ENCODE data around the gene FTO.

FTO gene

DNA sequence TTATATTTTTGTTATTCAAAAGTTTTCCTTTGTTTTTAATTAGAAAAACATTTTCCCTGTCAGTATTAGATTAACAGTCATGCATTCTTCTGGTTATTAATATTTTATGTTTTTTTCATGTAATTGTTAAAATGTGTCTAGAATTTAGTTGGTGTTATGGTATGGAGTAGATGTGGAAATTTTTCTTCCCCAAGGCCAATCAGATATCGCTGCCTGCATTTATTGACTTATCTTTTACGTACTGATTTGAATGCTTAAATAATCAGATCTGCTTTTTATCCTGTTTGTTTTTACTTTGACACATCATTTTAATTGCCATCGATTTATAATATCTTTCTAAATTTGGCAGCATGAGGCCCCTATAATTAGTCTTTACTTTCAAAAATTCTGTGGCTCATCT lies 13.6 kb downstream of the FTO start:
- TF ChIP-seq FOXP2 (optimal IDR thresholded peaks at IDR 0.05; ENCODE audit: borderline replicate concordance, extremely low read depth, extremely low read length, insufficient read depth) (no peak), SIN3A (IDR thresholded peaks at IDR 0.05; ENCODE audit: borderline replicate concordance, insufficient read depth, low read length) (no peak), POLR2AphosphoS5 (IDR thresholded peaks at IDR 0.05; ENCODE audit: low read depth, low read length) (no peak), TAF1 (IDR thresholded peaks at IDR 0.05; ENCODE audit: borderline replicate concordance, insufficient read depth, low read length) (no peak)
- TF ChIP-seq, protein P1, sequence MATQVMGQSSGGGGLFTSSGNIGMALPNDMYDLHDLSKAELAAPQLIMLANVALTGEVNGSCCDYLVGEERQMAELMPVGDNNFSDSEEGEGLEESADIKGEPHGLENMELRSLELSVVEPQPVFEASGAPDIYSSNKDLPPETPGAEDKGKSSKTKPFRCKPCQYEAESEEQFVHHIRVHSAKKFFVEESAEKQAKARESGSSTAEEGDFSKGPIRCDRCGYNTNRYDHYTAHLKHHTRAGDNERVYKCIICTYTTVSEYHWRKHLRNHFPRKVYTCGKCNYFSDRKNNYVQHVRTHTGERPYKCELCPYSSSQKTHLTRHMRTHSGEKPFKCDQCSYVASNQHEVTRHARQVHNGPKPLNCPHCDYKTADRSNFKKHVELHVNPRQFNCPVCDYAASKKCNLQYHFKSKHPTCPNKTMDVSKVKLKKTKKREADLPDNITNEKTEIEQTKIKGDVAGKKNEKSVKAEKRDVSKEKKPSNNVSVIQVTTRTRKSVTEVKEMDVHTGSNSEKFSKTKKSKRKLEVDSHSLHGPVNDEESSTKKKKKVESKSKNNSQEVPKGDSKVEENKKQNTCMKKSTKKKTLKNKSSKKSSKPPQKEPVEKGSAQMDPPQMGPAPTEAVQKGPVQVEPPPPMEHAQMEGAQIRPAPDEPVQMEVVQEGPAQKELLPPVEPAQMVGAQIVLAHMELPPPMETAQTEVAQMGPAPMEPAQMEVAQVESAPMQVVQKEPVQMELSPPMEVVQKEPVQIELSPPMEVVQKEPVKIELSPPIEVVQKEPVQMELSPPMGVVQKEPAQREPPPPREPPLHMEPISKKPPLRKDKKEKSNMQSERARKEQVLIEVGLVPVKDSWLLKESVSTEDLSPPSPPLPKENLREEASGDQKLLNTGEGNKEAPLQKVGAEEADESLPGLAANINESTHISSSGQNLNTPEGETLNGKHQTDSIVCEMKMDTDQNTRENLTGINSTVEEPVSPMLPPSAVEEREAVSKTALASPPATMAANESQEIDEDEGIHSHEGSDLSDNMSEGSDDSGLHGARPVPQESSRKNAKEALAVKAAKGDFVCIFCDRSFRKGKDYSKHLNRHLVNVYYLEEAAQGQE (IDR thresholded peaks at IDR 0.05; ENCODE audit: insufficient read depth in 1 of 2, low read depth in 2 of 2, low read length in 2 of 2), result no peak

DNA sequence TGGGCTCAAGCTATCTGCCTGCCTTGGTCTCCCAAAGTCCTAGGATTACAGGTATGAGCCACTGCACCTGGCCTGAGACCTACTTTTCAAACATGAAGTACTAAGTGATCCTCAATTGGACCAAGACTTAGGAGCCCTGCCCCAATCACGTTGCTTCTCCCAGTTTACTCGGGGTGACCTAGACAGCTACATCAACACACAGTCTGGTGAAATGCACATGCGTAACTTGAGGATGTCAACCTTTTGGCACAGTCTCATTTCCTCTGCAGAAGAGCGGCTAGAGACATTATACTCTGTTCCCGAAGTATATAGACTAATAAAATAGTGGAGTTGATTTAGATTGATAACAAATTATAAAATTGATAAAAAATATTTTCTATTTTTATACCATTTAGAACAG lies 17.1 kb downstream of the FTO start:
- TF ChIP-seq, protein P1 (IDR thresholded peaks at IDR 0.05; ENCODE audit: insufficient read depth in 1 of 2, low read depth in 2 of 2, low read length in 2 of 2), result no peak
- TF ChIP-seq TAF1 (IDR thresholded peaks at IDR 0.05; ENCODE audit: borderline replicate concordance, insufficient read depth, low read length) (no peak), SIN3A (IDR thresholded peaks at IDR 0.05; ENCODE audit: borderline replicate concordance, insufficient read depth, low read length) (no peak), FOXP2 (optimal IDR thresholded peaks at IDR 0.05; ENCODE audit: borderline replicate concordance, extremely low read depth, extremely low read length, insufficient read depth) (no peak), POLR2AphosphoS5 (IDR thresholded peaks at IDR 0.05; ENCODE audit: low read depth, low read length) (no peak)

DNA sequence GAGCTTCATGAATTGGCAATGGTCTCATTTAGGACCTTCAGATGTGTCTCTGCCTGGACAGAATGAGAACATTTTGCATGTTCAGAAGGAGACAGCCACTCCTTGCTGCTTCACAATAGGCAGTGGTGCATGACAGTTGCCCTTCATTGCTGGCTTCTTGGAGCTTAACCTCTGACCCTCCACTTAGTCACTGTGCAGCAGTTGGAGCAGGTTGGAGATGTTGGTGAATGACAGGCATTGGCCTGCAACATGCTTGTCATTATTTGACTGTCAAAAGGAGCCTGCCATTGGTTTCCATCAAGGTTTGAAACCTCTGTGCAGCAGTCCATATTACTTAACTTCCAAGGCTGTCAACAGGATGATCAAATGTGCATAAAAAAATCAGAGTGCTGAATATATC lies 22.7 kb downstream of the FTO start:
- TF ChIP-seq FOXP2 (optimal IDR thresholded peaks at IDR 0.05; ENCODE audit: borderline replicate concordance, extremely low read depth, extremely low read length, insufficient read depth) (no peak), SIN3A (IDR thresholded peaks at IDR 0.05; ENCODE audit: borderline replicate concordance, insufficient read depth, low read length) (no peak), POLR2AphosphoS5 (IDR thresholded peaks at IDR 0.05; ENCODE audit: low read depth, low read length) (no peak), TAF1 (IDR thresholded peaks at IDR 0.05; ENCODE audit: borderline replicate concordance, insufficient read depth, low read length) (no peak)
- TF ChIP-seq, protein P1 (IDR thresholded peaks at IDR 0.05; ENCODE audit: insufficient read depth in 1 of 2, low read depth in 2 of 2, low read length in 2 of 2), result no peak

DNA sequence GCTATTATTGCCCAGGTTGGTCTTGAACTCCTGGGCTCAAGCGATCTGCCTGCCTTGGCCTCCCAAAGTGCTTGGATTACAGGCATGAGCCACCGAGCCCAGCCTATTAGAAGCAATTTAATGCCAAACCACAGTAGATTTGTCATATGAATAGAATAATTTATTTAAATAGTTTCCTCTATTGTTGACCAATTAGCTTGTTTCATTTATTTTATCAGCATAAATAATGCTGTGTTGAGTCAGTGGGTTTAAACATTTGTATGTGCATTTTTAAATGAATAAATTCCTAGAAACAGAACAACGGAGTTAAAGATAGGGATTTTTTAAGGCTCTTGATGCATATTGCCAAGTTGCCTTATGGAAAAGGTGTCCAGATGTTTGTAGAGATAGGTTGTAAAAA lies 26.7 kb downstream of the FTO start:
- TF ChIP-seq POLR2AphosphoS5 (IDR thresholded peaks at IDR 0.05; ENCODE audit: low read depth, low read length) (no peak), SIN3A (IDR thresholded peaks at IDR 0.05; ENCODE audit: borderline replicate concordance, insufficient read depth, low read length) (no peak), TAF1 (IDR thresholded peaks at IDR 0.05; ENCODE audit: borderline replicate concordance, insufficient read depth, low read length) (no peak), FOXP2 (optimal IDR thresholded peaks at IDR 0.05; ENCODE audit: borderline replicate concordance, extremely low read depth, extremely low read length, insufficient read depth) (no peak)
- TF ChIP-seq, protein P1 (IDR thresholded peaks at IDR 0.05; ENCODE audit: insufficient read depth in 1 of 2, low read depth in 2 of 2, low read length in 2 of 2), result no peak

All from PFSK-1 (cell line).